ENCODE results near the gene TMEM255A. TPM values are rescaled to one million over a fixed set of nuclear protein-coding genes. Genes with fewer than 3 reads are reported as not detected.

Gene TMEM255A
- total and polyA plus RNA-seq, 2 of the 4 experiments (the other 2 are of a cell fraction), result 0.03 TPM; not detected in 1

DNA sequence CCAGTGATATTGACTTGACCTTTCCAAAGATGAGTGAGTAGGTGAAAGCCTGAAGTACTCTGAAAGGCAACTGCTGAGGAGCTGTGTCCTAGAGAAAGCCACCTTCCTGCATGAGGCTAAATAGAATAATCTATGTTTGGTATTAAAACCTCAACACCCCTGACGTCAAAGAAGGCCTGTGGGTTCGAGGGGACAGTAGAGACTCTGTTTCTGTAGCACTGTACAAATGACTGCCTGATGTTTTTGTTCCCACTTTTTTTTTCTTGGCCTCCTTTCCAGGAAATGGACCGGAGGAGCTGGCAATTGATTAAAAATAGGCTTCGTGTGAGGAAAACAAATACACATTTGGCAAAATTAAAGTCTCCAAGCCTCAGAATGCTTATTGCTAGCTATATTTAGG is 29.5 kb downstream of the TMEM255A start:
- H2BK5ac ChIP-seq (ENCODE audit: low read depth, low read length, poor library complexity, severe bottlenecking), result no peak overlapping the region
- H3K27me3 ChIP-seq (ENCODE audit: control insufficient read depth, insufficient read depth, low read length), result peaks cover 10% of the 10 kb centered on the region
- H4K20me1 ChIP-seq (ENCODE audit: insufficient read depth, low read length), result no peaks in the 10 kb centered on the region
- H3K9ac ChIP-seq (ENCODE audit: low read depth, low read length), result no peak overlapping the region
- no peak overlapping the region for H2BK120ac ChIP-seq (ENCODE audit: low read depth, low read length)
- H3K9me3 ChIP-seq (ENCODE audit: control insufficient read depth, insufficient read depth, low read length), result no peaks in the 10 kb centered on the region
- no peak overlapping the region for H3K23ac ChIP-seq (ENCODE audit: low read depth, low read length)
- H3K4me3 ChIP-seq (ENCODE audit: insufficient read depth, low read depth, low read length), result no peak overlapping the region
- H4K91ac ChIP-seq (ENCODE audit: insufficient read depth, low read depth, low read length), result no peak overlapping the region
- H2AFZ ChIP-seq (replicated peaks; ENCODE audit: low read length, poor library complexity), result no peak overlapping the region
- H2AK5ac ChIP-seq (ENCODE audit: low read depth, low read length), result no peak overlapping the region
- ChIA-PET CTCF (no interaction called here), POLR2A (ENCODE audit: unreplicated experiment) (no interaction called here)
- no CpG with 5 or more reads among the region's 4 CpGs for WGBS, 2 experiments (ENCODE audit: extremely low coverage in 2 of 2, insufficient read length in 1 of 2)
- no peaks in the 10 kb centered on the region for H3K79me1 ChIP-seq (ENCODE audit: low read depth in 1 of 2, low read length in 2 of 2)
- intact Hi-C loops (cut with micrococcal nuclease) (no loop called here), in situ Hi-C loops (cut with MboI; ENCODE audit: low sequenced_read_pairs) (no loop called here), dilution Hi-C loops (cut with HindIII; ENCODE audit: low sequenced_read_pairs, unreplicated experiment) (no loop called here)
- TF ChIP-seq FOS (IDR thresholded peaks at IDR 0.05; ENCODE audit: low read depth, low read length), result no peak
- TF ChIP-seq CEBPB (IDR thresholded peaks at IDR 0.05; ENCODE audit: low read depth, low read length), result no peak
- H2AK9ac ChIP-seq (replicated peaks; ENCODE audit: low read depth, low read length, poor library complexity), result no peak overlapping the region
- no peak overlapping the region for H4K8ac ChIP-seq (ENCODE audit: low read depth in 2 of 2, low read length in 2 of 2)
- H3K36me3 ChIP-seq (ENCODE audit: control insufficient read depth, insufficient read depth, low read length), result no peaks in the 10 kb centered on the region
- no peaks in the 10 kb centered on the region for H3K9me1 ChIP-seq (ENCODE audit: insufficient read depth, low read length)
- H3K4ac ChIP-seq (ENCODE audit: low read depth, low read length), result no peak overlapping the region
- no peak overlapping the region for H3K4me2 ChIP-seq (ENCODE audit: low read depth, low read length)
- H3K4me1 ChIP-seq (ENCODE audit: control insufficient read depth, insufficient read depth, low read length), result no peaks in the 10 kb centered on the region
- H3K27ac ChIP-seq (ENCODE audit: insufficient read depth, low read length), result no peak overlapping the region
- DNase-seq (no peak), ATAC-seq (ENCODE audit: low read depth) (no peak)
- no peak overlapping the region for H2BK15ac ChIP-seq (ENCODE audit: low read depth, low read length)
- H3K14ac ChIP-seq (replicated peaks; ENCODE audit: low read depth, low read length), result no peak overlapping the region
- no peak overlapping the region for H3K56ac ChIP-seq (ENCODE audit: extremely low read depth, insufficient read depth, low read length)
- no peak overlapping the region for H2BK20ac ChIP-seq (ENCODE audit: low read depth, low read length)
- no peak overlapping the region for H3K18ac ChIP-seq (ENCODE audit: low read depth, low read length)
- BruUV-seq (replicated peaks), result no TSS peak
- no peak overlapping the region for H4K5ac ChIP-seq (ENCODE audit: low read depth, low read length)
